Fibroblast of the aortic adventitia (primary cell): ENCODE data around the gene ATE1. TPM values are rescaled to one million over a fixed set of nuclear protein-coding genes. Genes with fewer than 3 reads are reported as not detected.
A peak's percentile ranks its signal among the peaks of the same experiment; 100 is the strongest.
"Not testable (repeated sequence)": the region's sequence is repeated elsewhere in the genome, so short reads cannot be mapped to it uniquely, and the experiment has no call there.

Experiments used
- DNase-seq: peaks from one replicate; pipeline ENCODE4 v3.0.0-alpha.2; 2010; ENCODE audit warnings: low read depth
- H3K4me3 ChIP-seq: 2 replicates; pipeline ENCODE4 v1.5.1; 2011; ENCODE audit warnings: low read depth, mild to moderate bottlenecking, control low read depth, low read length, moderate library complexity
- total RNA-seq: library from RNA; depleted of rRNA; stranded (reverse); fragments of >200 nt; gene quantifications from 2 replicates; pipeline ENCODE4 v1.2.3, GENCODE V29; 2012; ENCODE audit warnings: low replicate concordance
- TF ChIP-seq, protein P1 (sequence below): IDR thresholded peaks from 2 replicates; pipeline ENCODE4 v1.5.1; 2011; ENCODE audit warnings: mild to moderate bottlenecking, low read length, control low read depth, inconsistent platforms; ENCODE audit not compliant: insufficient read depth

The ATE1 gene
- total RNA-seq, 1 donor: 39.9 TPM

DNA sequence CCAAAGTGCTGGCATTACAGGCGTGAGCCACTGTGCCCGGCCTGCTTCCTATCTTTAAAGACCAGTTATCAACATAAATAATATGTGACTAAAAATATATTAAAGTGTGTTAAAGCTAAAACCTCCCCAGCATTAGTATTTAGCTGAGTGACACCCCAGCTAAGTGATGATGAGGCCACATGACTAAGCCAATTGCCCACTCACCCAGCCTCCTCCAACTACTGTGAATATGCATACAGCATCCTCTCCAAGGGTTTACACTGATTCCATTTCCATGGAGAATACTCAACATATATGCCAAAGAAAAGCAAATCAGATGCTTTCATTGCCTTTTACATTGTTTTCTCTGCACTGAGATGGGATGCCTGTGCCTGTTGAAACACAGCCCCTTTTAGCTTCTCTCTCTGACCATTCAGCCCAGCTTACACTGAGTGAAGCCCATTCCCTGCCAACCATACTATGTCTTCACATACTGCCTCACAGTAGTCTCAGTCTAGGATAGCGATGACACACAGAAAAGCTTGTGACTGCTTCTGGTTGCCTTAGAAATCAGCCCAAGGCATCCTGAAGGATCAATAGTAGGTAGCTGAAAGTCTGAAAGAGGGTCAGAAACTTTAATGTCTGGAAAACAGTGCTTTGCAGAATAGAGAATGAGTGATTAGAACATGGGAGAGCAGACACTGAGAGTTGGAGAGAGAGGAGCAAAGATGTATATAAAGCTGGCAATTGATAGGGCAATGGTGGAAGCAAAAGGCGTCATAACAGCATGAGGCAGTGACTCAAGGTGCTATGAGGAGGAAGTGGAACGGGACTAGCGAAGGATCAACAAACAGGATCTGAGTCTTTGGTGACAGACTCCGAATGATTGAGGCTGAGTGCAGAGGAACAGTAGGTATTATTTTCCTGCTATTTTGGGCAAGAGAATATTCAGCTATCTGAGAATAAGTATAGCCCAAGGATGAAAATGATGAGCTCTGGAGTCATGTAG lies 19.8 kb upstream of the ATE1 start:
- no peak for DNase-seq
- TF ChIP-seq, protein P1, sequence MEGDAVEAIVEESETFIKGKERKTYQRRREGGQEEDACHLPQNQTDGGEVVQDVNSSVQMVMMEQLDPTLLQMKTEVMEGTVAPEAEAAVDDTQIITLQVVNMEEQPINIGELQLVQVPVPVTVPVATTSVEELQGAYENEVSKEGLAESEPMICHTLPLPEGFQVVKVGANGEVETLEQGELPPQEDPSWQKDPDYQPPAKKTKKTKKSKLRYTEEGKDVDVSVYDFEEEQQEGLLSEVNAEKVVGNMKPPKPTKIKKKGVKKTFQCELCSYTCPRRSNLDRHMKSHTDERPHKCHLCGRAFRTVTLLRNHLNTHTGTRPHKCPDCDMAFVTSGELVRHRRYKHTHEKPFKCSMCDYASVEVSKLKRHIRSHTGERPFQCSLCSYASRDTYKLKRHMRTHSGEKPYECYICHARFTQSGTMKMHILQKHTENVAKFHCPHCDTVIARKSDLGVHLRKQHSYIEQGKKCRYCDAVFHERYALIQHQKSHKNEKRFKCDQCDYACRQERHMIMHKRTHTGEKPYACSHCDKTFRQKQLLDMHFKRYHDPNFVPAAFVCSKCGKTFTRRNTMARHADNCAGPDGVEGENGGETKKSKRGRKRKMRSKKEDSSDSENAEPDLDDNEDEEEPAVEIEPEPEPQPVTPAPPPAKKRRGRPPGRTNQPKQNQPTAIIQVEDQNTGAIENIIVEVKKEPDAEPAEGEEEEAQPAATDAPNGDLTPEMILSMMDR: no peak
- H3K4me3 ChIP-seq: no peak overlapping the region

DNA sequence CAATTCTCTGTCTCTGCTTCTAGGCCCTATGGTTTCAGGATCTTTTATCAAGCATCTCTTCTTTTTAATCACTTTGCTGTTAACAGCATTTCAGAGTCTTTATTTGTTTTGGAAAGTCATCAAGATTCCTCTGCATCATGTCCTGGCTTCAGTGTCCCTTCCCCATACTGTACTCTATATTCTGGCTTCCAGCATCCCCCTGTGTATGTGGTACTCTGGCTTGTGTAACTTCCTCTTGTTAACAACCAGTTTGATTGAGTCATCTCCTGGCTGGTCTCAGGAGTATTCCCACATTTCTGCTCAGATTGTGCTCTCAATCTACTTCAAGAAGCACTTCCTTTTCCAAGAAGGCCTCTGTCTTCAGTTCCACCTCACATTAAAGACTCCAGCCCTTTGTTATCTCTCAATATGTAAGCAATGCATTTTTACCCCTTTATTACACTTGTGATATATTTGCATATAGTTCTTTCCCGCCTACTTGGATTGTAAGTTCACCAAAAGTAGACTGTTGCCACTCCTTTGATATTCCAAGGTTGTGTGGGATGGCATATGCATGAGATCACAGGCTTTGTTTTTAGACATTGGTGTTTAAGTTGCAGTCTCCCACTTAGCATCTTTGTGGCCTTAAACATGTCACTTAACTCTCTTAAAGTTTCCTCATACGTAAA lies 15.1 kb upstream of the ATE1 start:
- TF ChIP-seq, protein P1: no peak
- H3K4me3 ChIP-seq: no peak overlapping the region
- peak; percentile 97 for DNase-seq

DNA sequence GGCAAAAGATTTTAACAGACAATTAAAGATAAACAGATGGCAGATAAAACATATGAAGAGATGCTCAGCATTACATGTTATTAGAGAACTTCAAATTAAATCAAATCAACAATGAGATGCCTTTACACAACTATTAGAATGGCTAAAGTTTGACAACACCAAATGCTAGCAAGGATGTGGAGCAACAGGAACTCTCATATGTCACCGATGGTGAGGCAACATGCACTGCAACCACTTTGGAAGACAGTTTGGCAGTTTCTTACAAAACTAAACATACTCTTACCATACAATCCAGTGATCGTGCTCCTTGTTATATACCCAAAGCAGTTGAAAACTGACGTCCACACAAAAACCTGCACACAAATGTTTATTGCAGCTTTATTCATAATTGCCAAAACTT lies 13.7 kb upstream of the ATE1 start:
- no peak for DNase-seq
- TF ChIP-seq, protein P1: no peak
- no peak overlapping the region for H3K4me3 ChIP-seq

DNA sequence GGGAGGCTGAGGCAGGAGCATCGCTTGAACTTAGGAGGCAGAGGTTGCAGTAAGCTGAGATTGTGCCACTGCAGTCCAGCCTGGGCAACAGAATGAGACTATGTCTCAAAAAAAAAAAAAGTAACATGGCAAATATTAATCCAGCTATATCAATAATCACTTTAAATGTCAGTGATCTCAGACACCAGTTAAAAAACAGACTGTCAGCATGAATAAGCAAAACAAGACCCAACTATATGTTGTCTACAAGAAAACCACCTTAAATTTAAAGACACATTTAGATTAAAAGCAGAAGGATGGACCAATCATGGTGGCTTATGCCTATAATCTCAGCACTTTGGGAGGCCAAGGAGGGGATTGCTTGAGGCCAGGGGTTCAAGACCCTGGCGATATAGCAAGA lies 8.5 kb upstream of the ATE1 start:
- DNase-seq: no peak
- TF ChIP-seq, protein P1: no peak
- no peak overlapping the region for H3K4me3 ChIP-seq

DNA sequence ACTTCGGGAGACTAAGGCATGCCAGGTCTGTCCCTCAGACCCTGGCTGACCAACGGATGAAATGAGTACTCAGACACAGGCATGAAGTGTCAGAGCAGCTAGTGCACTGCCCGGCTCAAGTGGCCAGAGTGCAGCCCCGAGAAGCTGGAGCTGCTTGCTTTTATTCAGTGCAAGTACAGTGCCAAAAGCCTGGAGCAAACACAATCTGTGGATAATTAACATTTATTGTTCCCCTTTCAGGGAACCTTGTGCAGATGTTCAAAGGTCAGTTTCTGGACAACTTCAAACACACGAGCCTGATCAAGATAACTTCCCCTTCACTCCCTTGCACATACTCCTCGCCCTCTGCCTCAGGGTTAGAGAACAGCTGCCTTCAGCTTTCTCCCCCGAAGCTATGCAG lies 7.9 kb upstream of the ATE1 start:
- no peak overlapping the region for H3K4me3 ChIP-seq
- peak; percentile 46 for DNase-seq

DNA sequence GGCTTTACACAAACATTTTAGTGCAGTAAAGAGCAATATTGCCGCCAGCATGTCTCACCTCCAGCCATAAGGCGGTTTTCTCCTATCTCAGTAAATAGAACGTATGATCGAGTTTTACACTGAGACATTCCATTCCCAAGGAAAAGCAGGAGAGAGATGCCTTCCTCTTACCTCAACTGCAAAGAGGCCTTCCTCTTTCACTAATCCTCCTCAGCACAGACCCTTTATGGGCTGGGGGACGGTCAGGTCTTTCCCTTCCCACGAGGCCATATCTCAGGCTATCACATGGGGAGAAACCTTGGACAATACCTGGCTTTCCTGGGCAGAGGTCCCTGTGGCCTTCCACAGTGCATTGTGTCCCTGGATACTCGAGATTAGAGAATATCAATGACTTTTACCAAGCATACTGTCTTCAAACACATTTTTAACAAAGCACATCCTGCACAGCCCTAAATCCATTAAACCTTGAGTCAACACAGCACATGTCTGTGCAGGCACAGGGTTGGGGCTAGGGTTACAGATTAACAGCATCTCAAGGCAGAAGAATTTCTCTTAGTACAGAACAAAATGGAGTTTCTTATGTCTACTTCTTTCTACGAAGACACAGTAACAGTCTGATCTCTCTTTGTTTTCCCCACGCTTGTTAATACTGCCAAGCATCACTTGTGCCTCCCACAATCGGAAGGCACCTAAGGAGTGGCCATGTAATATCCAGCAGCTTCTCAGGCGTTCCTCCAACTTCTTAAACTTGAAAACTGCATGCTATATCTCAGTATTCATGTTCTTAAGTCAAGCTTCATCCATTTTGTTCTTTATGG lies 2.6 kb upstream of the ATE1 start:
- not testable (repeated sequence) for H3K4me3 ChIP-seq, DNase-seq

More for the DNA sequence above, 7.9 kb upstream of the ATE1 start:
- TF ChIP-seq, protein P1: no peak

DNA sequence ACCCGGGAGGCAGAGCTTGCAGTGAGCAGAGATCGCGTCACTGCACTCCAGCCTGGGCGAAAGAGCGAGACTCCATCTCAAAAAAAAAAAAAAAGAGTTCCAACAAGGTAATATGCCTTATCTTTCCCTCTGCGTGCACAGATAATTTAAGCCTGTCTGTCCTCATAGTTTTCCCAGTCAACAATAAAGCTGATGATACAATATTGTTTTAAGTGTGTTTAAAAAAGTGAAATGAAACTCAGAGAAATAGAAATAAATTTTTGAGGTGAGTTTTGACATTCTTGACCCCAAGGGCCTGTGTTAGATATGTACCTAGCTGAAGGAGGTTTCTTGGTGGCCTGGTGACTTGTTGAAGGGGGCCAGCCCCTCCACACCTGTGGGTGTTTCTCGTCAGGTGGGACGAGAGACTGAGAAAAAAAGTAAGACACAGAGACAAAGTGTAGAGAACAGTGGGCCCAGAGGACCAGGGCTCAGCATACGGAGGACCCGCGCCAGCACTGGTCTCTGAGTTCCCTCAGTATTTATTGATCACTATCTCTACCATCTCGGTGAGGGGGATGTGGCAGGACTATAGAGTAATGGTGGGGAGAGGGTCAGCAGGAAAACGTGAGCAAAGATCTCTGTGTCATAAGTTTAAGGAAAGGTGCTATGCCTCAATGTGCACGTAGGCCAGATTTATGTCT lies 1.9 kb upstream of the ATE1 start:
- DNase-seq, H3K4me3 ChIP-seq: not testable (repeated sequence)
